GM23248 (cell line): Measurements from ENCODE around the gene PIGT.

Experiments
- EZH2 ChIP-seq: fragments of 200-600 bp; sonication (generic); IDR thresholded peaks from 2 replicates; pipeline ENCODE4 v1.6.1; 2018; ENCODE audit warnings: antibody characterized with exemption, mild to moderate bottlenecking; ENCODE audit not compliant: insufficient read depth, poor library complexity, severe bottlenecking
- EZH2phosphoT487 ChIP-seq: fragments of 200-600 bp; sonication (generic); IDR thresholded peaks from 2 replicates; pipeline ENCODE4 v1.6.1; 2018; ENCODE audit warnings: antibody characterized with exemption, moderate library complexity, mild to moderate bottlenecking, low read depth; ENCODE audit not compliant: insufficient read depth

DNA sequence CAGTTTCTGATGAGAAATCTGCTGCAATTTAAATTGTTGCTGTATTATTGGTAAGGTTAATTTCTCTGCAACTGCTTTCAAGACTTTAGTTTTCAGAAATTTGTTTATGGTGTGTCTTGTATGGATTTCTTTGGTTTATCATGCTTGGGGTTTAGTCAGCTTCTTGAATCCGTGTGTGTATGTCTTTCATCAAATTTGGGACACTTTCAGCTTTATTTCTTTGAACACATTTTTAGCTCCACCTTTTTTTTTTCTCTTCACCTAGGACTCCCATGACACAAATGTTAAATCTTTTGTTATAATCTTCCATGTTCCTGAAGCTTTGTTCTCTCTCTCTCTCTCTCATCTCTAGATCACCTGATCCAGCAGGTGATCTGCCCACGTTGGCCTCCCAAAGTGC, 24.4 kb upstream of the PIGT start:
- TF ChIP-seq EZH2phosphoT487 (no peak), EZH2 (no peak)
